CD4-positive, alpha-beta T cell treated with Interferon gamma for 1 hour (primary cell): ENCODE results near the gene CREB3L2.
"Not testable (repeated sequence)": the region's sequence is repeated elsewhere in the genome, so short reads cannot be mapped to it uniquely, and the experiment has no call there.

Experiments used
- DNase-seq: peaks from one replicate; pipeline ENCODE4 v3.0.0-alpha.2; 2020

The CREB3L2 gene

DNA sequence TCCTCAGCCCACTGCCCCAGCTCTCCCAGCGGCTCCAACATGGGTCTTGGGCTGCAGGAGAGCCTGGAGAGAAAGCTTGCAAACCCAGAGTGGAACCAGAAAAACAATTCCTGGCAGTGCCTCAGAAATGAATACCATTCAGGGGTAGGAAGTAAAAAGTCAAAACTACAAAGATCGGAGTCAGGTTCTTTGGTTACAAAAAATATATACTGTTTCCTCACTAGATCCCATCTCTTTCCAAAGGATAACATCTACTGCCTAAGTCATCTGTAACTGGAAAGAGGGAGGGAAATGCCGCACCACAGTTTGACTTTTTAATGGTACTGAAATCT lies 14.9 kb downstream of the CREB3L2 start:
- no peak for DNase-seq

- no peak for DNase-seq
Measured at GRCh38 chr7:137986252-137987017, 15.5 kb downstream of the CREB3L2 start.

- no peak for DNase-seq
Measured at GRCh38 chr7:137985897-137986251, 16.0 kb downstream of the CREB3L2 start.

- no peak for DNase-seq
Measured at GRCh38 chr7:137985253-137985896, 16.5 kb downstream of the CREB3L2 start.

DNA sequence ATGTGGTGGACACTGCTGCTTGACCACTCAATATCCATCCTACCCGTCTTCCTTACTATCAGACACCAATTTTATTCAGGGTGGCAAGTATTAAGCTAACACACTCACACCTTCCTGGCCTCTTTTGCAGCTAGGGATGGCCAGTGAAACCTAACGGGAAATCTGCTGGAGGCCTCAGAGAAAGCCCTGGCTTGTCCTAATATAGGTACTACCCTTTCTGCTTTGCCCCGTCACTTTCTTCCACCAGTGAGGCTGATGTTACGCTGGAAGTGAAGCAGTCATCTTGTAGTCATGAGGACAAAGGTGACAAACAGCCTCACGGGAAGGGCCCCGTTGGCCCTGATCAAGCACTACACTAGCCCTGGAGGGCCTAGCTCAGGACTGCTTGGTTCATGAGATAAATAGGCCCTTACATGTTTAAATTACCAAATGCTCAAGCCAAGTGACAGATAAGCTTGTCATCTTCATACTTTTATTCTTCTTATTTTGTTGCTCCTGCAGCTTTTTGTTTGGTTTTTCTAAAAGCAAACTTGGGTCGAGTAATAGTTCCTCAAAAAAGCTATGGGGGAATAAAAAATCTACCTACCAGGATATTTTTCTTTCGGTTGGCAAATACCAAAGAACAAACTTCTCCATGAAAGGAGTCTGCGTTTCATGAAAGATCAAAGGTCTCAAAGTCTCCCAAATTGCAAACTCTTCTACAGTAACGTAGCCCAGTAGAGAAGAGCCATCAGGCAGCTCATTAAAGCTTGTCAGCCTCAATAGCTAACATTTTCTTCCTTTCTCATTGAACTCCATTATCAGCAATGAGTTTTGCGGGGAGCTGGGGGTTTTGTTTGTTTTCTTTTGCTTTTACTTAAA lies 17.5 kb downstream of the CREB3L2 start:
- DNase-seq: no peak

- DNase-seq: no peak
Measured at GRCh38 chr7:137983323-137984008, 18.4 kb downstream of the CREB3L2 start.

DNA sequence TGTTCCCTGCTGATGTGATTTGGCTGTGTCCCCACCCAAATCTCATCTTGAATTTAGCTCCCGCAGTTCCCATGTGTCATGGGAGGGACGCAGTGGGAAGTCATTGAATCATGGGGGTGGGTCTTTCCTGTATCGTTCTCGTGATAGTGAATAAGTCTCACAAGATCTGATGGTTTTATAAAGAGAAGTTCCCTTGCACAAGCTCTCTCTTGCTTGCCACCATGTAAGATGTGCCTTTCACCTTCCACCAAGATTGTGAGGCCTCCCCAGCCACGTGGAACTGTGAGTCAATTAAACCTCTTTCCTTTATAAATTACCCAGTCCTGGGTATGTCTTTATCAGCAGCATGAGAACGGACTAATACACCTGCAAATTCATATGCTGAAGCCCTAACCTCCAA lies 19.5 kb downstream of the CREB3L2 start:
- DNase-seq: not testable (repeated sequence)

GRCh38 chr7:137981668-137982067 lies 20.2 kb downstream of the CREB3L2 start:
- no peak for DNase-seq

- no peak for DNase-seq
Measured at GRCh38 chr7:137981175-137981574, 20.7 kb downstream of the CREB3L2 start.

DNA sequence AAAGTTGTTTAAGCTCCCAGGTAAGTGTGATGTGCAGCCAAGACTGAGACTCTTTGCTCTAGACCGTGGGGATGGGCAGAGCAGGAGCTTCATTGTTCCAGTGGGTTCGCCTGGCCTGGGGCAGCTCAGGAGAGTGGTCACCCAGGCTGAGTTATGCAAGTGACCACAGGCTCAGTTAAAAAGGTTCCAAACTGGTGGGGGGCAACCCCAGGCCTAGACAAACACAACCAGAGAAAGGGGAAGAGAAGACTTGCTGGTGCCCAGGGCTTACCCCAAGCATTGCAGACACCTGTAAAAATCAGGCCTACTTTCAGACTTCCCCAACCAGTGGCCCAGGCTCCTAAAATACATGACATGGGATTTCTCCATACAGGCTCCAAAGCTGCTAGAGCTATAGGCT lies 21.6 kb downstream of the CREB3L2 start:
- no peak for DNase-seq

DNA sequence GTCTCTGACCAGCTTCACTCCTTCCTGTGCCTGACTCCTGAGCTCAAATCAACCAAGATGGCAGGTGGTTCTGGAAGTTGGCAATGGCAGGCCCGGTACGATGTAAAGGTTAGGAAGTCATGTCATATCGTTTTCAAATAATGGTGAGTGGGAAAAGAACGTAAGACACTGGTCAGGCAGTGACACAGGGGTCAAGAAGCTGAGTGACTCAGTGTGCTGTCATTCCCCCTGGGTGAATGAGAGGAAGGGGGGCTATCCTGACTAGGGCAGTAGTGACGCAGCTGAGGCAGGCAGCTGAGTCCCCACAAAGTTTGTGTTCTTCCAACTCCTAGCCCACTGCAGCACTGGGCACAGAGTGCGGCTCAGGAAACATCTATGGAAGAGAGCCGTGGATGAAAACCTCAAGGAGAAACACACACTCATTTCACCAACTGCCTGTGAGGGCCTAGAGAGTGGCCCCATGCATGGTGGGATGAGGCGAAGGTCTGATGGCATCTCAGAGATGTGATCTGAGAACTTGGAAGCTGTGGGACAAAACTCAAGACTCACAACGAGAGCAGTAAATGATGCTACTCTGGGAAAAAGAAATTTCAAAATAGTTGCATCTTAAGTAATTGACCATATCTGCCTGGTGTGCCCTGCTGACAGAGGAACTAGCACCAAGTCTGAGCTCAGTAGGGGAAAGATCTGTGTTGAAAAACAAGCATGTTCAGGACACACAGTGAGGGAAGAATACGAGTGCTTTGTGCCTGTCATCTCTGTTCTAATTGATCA lies 23.2 kb downstream of the CREB3L2 start:
- no peak for DNase-seq

GRCh38 chr7:137977173-137977572 lies 24.7 kb downstream of the CREB3L2 start:
- DNase-seq: no peak

DNA sequence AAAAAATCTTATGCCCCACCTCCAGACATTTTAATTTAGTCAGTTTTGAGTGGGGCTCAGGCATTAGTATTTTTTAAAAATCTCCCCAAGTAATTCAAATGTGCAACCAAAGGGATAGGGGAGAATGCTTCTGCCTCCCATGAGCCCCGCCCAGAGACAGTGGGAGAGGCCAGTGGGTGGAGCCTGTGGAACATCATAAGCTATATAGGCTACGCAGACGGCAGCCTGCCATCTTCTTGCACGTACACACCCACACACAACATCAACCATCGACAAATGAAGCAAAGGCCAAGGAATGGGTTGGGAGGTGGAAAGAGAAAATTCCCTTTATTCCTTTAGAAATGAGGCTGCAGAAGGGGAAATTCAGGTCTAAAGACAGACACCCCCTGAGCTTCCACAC lies 25.2 kb downstream of the CREB3L2 start:
- DNase-seq: no peak

DNA sequence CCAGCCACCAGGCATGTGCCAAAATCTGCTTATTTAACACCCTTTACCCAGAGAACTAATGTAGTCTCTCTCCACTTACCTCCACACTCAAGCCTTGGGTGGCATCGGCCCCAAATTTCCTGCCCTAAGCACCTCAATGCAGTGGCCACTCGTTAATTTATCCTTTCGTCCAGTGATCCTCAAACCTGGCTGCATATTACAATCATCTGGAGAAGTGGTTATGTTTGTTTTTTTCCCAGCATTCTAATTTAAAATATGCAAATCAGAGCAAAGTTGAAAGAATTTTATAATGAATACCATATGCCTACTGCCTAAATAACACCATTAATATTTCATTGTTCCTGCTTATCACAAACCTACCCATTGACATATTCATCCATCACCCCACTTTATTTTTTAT lies 25.7 kb downstream of the CREB3L2 start:
- DNase-seq: no peak

DNA sequence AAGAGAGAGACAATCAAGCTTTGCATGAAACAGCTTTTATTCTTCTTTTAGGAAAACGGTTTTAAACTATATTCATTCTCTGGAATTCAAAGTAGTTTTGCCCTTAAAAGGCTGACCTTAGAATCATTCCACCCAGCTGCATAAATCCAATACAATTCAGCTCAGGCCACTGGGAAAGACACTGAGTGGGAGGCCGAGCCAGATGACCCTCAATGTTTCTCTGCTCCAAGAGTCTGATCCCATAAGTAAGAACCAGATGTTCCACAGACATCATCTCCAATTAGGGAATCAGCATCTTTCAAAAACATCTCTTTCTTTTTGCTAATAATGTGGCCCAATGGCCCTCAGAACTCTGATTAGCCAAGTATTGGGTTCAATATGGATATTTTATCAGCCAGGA lies 26.1 kb downstream of the CREB3L2 start:
- DNase-seq: no peak

- no peak for DNase-seq
Measured at GRCh38 chr7:137975221-137975620, 26.7 kb downstream of the CREB3L2 start.

GRCh38 chr7:137974766-137975165 lies 27.1 kb downstream of the CREB3L2 start:
- no peak for DNase-seq

DNA sequence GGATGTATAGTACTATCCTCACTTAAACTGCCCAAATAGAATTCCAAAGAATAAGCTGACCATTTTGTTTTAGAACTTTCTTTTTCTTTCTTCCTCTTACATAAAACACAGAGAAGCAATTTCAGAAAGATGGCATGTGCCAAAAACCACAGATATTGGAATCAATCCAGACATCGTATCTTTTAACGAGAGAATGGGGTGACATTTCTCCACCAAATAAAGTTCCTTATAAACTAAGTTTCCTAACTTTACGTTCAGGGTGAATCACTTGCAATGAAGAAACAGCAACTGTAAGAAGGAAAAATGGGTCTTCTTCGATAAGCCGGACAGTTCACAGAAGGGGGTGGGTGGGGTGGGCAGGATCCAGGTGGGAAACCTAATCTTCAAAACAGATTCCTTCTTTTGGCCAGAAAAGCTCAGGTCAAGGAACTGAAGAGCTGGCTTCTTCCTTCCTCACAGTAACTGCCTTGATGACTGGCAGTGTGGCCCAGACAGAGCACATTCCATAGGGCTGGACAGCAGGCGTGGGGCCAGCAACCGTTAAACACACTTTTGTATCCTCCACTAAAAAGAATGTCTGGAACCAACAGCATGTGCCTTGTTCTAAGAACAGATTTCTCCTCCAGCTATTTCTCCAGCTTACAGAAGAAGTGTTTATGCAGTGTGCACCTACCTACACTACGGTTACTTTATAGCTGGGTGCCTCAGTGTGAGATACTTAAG lies 31.5 kb downstream of the CREB3L2 start:
- DNase-seq: no peak

DNA sequence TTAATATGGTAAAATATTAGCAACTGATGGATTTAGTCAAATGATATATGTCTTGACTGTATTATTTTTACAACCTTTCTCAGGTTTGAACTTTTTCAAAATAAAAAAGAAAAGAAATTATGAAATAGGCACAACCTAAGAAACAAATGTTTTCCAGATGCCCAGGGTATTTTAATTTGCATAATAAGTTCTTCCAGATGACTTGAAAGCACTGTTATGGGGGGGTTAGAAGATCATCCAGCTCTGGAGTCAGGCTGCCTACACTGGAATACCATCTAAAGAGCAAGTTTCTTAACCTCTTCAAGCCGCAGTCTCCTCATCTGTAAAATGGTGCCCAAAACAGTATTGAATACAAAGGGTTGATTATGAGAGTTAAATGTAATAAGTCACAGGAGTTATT lies 32.1 kb downstream of the CREB3L2 start:
- no peak for DNase-seq

DNA sequence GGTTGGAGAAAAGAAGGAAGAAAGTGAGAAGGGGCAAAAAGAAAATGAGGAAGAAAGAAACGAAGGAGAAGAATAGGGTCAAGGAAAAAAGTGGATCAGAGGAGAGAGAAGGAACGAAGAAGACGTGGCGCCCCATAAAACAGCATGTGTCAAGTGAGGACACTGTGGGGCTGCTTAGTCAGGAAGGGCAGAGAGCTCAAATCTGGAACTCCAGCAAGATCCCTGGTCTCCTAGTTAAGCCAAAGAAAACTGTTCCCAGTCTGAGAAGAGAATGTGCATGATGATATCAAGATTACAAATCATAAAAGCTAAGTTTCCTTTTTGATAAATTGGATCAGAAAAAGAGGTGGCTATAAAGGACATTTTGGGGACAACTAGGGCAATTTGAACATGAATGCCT lies 33.0 kb downstream of the CREB3L2 start:
- no peak for DNase-seq

GRCh38 chr7:137968339-137968738 lies 33.5 kb downstream of the CREB3L2 start:
- not testable (repeated sequence) for DNase-seq
